PC-3 (cell line): ENCODE measurements around the gene GFRA3. TPM values are rescaled to one million over a fixed set of nuclear protein-coding genes. Genes with fewer than 3 reads are reported as not detected.

Source experiments
- ATAC-seq: fragments of 200-7000 bp; cut with Tn5 transposase; 2 replicates; pipeline ENCODE4 v1.9.1; 2020; ENCODE audit warnings: mild to moderate bottlenecking, moderate library complexity
- BruUV-seq: library from RNA; stranded (reverse); fragments of 400-500 nt; replicated peaks from 2 replicates; lab custom pipeline; 2021; lab: Mats Ljungman, UMichigan
- CTCF ChIA-PET: fragments of 300-600 bp; sonication (Branson Sonifier 250); formaldehyde crosslinking; loops from one replicate; lab custom pipeline; 2022; ENCODE audit warnings: antibody characterized with exemption; lab: Charles Lee
- POLR2A ChIA-PET: fragments of 300-600 bp; sonication (Branson Sonifier 250); formaldehyde crosslinking; loops from one replicate; lab custom pipeline; 2022; ENCODE audit warnings: antibody characterized with exemption; ENCODE audit not compliant: unreplicated experiment; lab: Charles Lee
- DNase-seq: peaks from one replicate; pipeline ENCODE4 v3.0.0-alpha.2; 2015
- H2AFZ ChIP-seq: fragments of 300-600 bp; sonication (generic); 2 replicates; pipeline ENCODE4 v1.6.0; 2016; ENCODE audit warnings: antibody characterized with exemption, low read length
- H3F3A ChIP-seq: fragments of 300-600 bp; sonication (generic); one replicate; pipeline ENCODE4 v1.6.0; 2017; ENCODE audit warnings: antibody characterized with exemption, low read length, control low read depth, mild to moderate bottlenecking; ENCODE audit not compliant: unreplicated experiment
- H3K27ac ChIP-seq: fragments of 300-600 bp; sonication (generic); 2 replicates; pipeline ENCODE4 v1.5.1; 2016; ENCODE audit warnings: mild to moderate bottlenecking, low read length
- H3K27me3 ChIP-seq: fragments of 300-600 bp; sonication (generic); 2 replicates; pipeline ENCODE4 v1.6.1; 2016; ENCODE audit warnings: low read length, mixed read lengths
- H3K36me3 ChIP-seq: fragments of 300-600 bp; sonication (generic); 2 replicates; pipeline ENCODE4 v1.6.1; 2016; ENCODE audit warnings: low read depth, mixed run types, low read length, mixed read lengths
- H3K4me1 ChIP-seq: fragments of 300-600 bp; sonication (generic); 2 replicates; pipeline ENCODE4 v1.5.1; 2016; ENCODE audit warnings: low read length; ENCODE audit not compliant: insufficient read depth
- H3K4me2 ChIP-seq: fragments of 300-600 bp; sonication (generic); 2 replicates; pipeline ENCODE4 v1.6.0; 2016; ENCODE audit warnings: low read length
- H3K4me3 ChIP-seq: fragments of 300-600 bp; sonication (generic); 2 replicates; pipeline ENCODE4 v1.5.1; 2016; ENCODE audit warnings: mild to moderate bottlenecking, low read length, mixed read lengths
- H3K79me2 ChIP-seq: fragments of 300-600 bp; sonication (generic); 2 replicates; pipeline ENCODE4 v1.6.1; 2017; ENCODE audit warnings: low read length, mixed read lengths
- H3K9ac ChIP-seq: fragments of 300-600 bp; sonication (generic); 2 replicates; pipeline ENCODE4 v1.6.0; 2016; ENCODE audit warnings: mild to moderate bottlenecking, low read length
- H3K9me2 ChIP-seq: fragments of 300-600 bp; sonication (generic); replicated peaks from 2 replicates; pipeline ENCODE4 v1.6.1; 2016; ENCODE audit warnings: mixed run types, low read length, mixed read lengths
- H3K9me3 ChIP-seq: fragments of 300-600 bp; sonication (generic); 2 replicates; pipeline ENCODE4 v1.6.1; 2016; ENCODE audit warnings: low read length, mixed read lengths
- H4K20me1 ChIP-seq: fragments of 300-600 bp; sonication (generic); 2 replicates; pipeline ENCODE4 v1.6.1; 2016; ENCODE audit warnings: low read length, mixed read lengths
- EZH2 ChIP-seq: fragments of 300-600 bp; sonication (generic); IDR thresholded peaks from one replicate; pipeline ENCODE4 v1.6.1; 2017; ENCODE audit warnings: antibody characterized with exemption, mild to moderate bottlenecking, low read length; ENCODE audit not compliant: unreplicated experiment
- EZH2phosphoT487 ChIP-seq: fragments of 300-600 bp; sonication (generic); IDR thresholded peaks from 2 replicates; pipeline ENCODE4 v1.6.1; 2018; ENCODE audit warnings: mild to moderate bottlenecking, antibody characterized with exemption, low read length, borderline replicate concordance
- intact Hi-C: fragments of 100-400 bp; cut with micrococcal nuclease; formaldehyde crosslinking; loops from 2 replicates; pipeline ENCODE4 v1.9.0; 2023
- total RNA-seq: library from RNA; depleted of rRNA; stranded (reverse); fragments of >200 nt; gene quantifications from 2 replicates; pipeline ENCODE4 v1.2.3, GENCODE V29; 2014; rRNA removed
- TF ChIP-seq, protein P1 (sequence below): fragments of 300-600 bp; sonication (generic); conservative IDR thresholded peaks from 2 replicates; pipeline ENCODE4 v1.5.1; 2017; ENCODE audit warnings: antibody characterized with exemption, low read depth, mild to moderate bottlenecking, low read length

GFRA3 gene
- total RNA-seq, 1 experiment from 2014 or later = not detected

DNA sequence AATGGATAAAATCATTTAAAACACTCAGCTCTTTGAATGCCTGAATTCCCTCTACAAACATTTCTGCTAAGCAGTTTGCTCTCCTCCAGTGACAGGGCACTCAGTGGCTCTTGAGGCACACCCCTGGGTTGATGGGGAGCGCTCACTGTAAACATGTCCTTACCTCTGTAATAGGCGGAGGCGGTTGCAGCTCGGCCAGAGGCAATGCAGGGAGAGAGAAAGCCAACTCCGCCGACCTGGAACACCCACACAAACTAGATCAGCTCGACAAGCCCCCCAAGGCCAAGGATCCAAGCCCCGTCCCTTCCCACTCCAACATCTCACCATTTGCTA is 61.6 kb downstream of the GFRA3 start:
- Histone ChIP-seq H3K27me3 (no peaks in the 10 kb centered on the region), H2AFZ (peak overlapping the region; percentile 88), H3K79me2 (peaks cover 47% of the 10 kb centered on the region), H4K20me1 (no peaks in the 10 kb centered on the region), H3K4me3 (peak overlapping the region; percentile 100), H3K9ac (peak overlapping the region; percentile 96), H3K4me2 (peak overlapping the region; percentile 83), H3F3A (no peaks in the 10 kb centered on the region), H3K27ac (no peak overlapping the region; the same call in 1 of the 2 replicates), H3K36me3 (no peaks in the 10 kb centered on the region; the same call in 1 of the 2 replicates), H3K9me3 (no peaks in the 10 kb centered on the region), H3K9me2 (no peaks in the 10 kb centered on the region), H3K4me1 (peaks cover 5% of the 10 kb centered on the region)
- no peak for TF ChIP-seq EZH2phosphoT487
- TF ChIP-seq, protein P1, sequence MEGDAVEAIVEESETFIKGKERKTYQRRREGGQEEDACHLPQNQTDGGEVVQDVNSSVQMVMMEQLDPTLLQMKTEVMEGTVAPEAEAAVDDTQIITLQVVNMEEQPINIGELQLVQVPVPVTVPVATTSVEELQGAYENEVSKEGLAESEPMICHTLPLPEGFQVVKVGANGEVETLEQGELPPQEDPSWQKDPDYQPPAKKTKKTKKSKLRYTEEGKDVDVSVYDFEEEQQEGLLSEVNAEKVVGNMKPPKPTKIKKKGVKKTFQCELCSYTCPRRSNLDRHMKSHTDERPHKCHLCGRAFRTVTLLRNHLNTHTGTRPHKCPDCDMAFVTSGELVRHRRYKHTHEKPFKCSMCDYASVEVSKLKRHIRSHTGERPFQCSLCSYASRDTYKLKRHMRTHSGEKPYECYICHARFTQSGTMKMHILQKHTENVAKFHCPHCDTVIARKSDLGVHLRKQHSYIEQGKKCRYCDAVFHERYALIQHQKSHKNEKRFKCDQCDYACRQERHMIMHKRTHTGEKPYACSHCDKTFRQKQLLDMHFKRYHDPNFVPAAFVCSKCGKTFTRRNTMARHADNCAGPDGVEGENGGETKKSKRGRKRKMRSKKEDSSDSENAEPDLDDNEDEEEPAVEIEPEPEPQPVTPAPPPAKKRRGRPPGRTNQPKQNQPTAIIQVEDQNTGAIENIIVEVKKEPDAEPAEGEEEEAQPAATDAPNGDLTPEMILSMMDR = no peak
- TF ChIP-seq EZH2 = no peak
- POLR2A ChIA-PET = no interaction called here
- CTCF ChIA-PET = interaction anchor here (0.6 kb wide), 1 partner anchor 250 kb away, joined by 11 read pairs; no protein-coding TSS in a partner anchor
- ATAC-seq = peak; percentile 49
- TSS peak; percentile 82 for BruUV-seq
- DNase-seq = no peak
- intact Hi-C loops = no loop called here

DNA sequence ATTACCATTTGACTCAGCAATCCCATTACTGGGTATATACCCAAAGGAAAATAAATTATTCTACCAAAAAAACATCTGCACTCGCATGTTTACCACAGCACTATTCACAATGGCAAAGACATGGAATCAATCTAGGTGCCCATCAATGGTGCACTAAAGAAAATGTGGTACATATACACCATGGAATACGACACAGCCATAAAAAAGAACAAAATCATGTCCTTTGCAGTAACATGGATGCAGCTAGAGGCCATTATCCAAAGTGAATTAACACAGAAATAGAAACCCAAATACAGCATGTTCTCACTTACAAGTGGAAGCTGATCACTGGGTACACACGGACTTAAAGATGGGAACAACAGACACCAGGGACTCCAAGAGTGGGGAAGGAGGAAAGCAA is 63.4 kb downstream of the GFRA3 start:
- H3K27ac ChIP-seq = no peak overlapping the region
- no peaks in the 10 kb centered on the region for H3K9me3 ChIP-seq
- intact Hi-C loops = no loop called here
- no TSS peak for BruUV-seq
- H2AFZ ChIP-seq = no peak overlapping the region
- peaks cover 5% of the 10 kb centered on the region for H3K4me1 ChIP-seq
- ChIA-PET CTCF (no interaction called here), POLR2A (no interaction called here)
- no peaks in the 10 kb centered on the region for H3K27me3 ChIP-seq
- ATAC-seq = no peak
- H3K4me3 ChIP-seq = no peak overlapping the region
- H3K36me3 ChIP-seq = peaks cover 2% of the 10 kb centered on the region; the same call in 1 of the 2 replicates
- no peak for DNase-seq
- no peak overlapping the region for H3K9ac ChIP-seq
- H4K20me1 ChIP-seq = no peaks in the 10 kb centered on the region
- H3K4me2 ChIP-seq = no peak overlapping the region
- no peaks in the 10 kb centered on the region for H3F3A ChIP-seq
- TF ChIP-seq EZH2phosphoT487 (no peak), EZH2 (no peak)
- TF ChIP-seq, protein P1 = no peak
- H3K79me2 ChIP-seq = peaks cover 51% of the 10 kb centered on the region
- no peaks in the 10 kb centered on the region for H3K9me2 ChIP-seq

Other genes starting within 250 kb of the GFRA3 start
- 10.5 and 13.0 TPM in 2 replicates for gene FAM13B, start 241.5 kb downstream of the GFRA3 start, total RNA-seq
- not detected in 2 replicates for gene WNT8A, start 190.6 kb downstream of the GFRA3 start, total RNA-seq
- 0.40 and 0.44 TPM in 2 replicates for gene NME5, start 135.2 kb downstream of the GFRA3 start, total RNA-seq
- gene BRD8, start 96.0 kb downstream of the GFRA3 start, total RNA-seq = 30.5 and 35.6 TPM in 2 replicates
- gene KIF20A, start 95.5 kb downstream of the GFRA3 start, total RNA-seq = 55.5 and 59.0 TPM in 2 replicates
- 26.1 and 26.7 TPM in 2 replicates for gene CDC23, start 61.3 kb downstream of the GFRA3 start, total RNA-seq
- gene CDC25C, start 57.2 kb upstream of the GFRA3 start, total RNA-seq = 13.8 and 14.7 TPM in 2 replicates
- 26.6 and 28.7 TPM in 2 replicates for gene FAM53C, start 63.6 kb upstream of the GFRA3 start, total RNA-seq
- 21.7 and 25.6 TPM in 2 replicates for gene KDM3B, start 78.1 kb upstream of the GFRA3 start, total RNA-seq
- gene REEP2, start 164.4 kb upstream of the GFRA3 start, total RNA-seq = 2.4 and 2.5 TPM in 2 replicates
- gene EGR1, start 190.9 kb upstream of the GFRA3 start, total RNA-seq = 1.5 and 1.9 TPM in 2 replicates